GM18511 (cell line): ENCODE measurements around the gene DHTKD1.
"Not testable (repeated sequence)": the region's sequence is repeated elsewhere in the genome, so short reads cannot be mapped to it uniquely, and the experiment has no call there.

Experiments used
- ATAC-seq: cut with Tn5 transposase; IDR thresholded peaks from one replicate; pipeline ENCODE4 v1.9.1; 2021; ENCODE audit warnings: mild to moderate bottlenecking, moderate library complexity; ENCODE audit not compliant: unreplicated experiment

Gene DHTKD1

GRCh38 chr10:12135631-12136030 is 66.9 kb downstream of the DHTKD1 start:
- ATAC-seq: no peak

GRCh38 chr10:12140038-12140437 is 71.3 kb downstream of the DHTKD1 start:
- no peak for ATAC-seq

GRCh38 chr10:12144538-12144937 is 75.8 kb downstream of the DHTKD1 start:
- ATAC-seq: no peak

- no peak for ATAC-seq
Observed at GRCh38 chr10:12150163-12150562, 81.4 kb downstream of the DHTKD1 start.

GRCh38 chr10:12154516-12154915 is 85.8 kb downstream of the DHTKD1 start:
- ATAC-seq: no peak

- ATAC-seq: no peak
Observed at GRCh38 chr10:12156367-12157123, 87.8 kb downstream of the DHTKD1 start.

- ATAC-seq: no peak
Observed at GRCh38 chr10:12158111-12158510, 89.4 kb downstream of the DHTKD1 start.

GRCh38 chr10:12160664-12161063 is 91.9 kb downstream of the DHTKD1 start:
- no peak for ATAC-seq

GRCh38 chr10:12162927-12163326 is 94.2 kb downstream of the DHTKD1 start:
- no peak for ATAC-seq

GRCh38 chr10:12164085-12164484 is 95.3 kb downstream of the DHTKD1 start:
- ATAC-seq: no peak

- ATAC-seq: no peak
Observed at GRCh38 chr10:12165036-12165435, 96.3 kb downstream of the DHTKD1 start.

- ATAC-seq: no peak
Observed at GRCh38 chr10:12165999-12166775, 97.4 kb downstream of the DHTKD1 start.

GRCh38 chr10:12171512-12171911 is 102.8 kb downstream of the DHTKD1 start:
- ATAC-seq: not testable (repeated sequence)
